Stomach smooth muscle (tissue), 2 donors: ENCODE results near the gene EPS8L3.

ENCODE experiments used
- H3K27ac ChIP-seq: one replicate; pipeline ENCODE4 v1.7.0; 2013; ENCODE audit warnings: mild to moderate bottlenecking, low read length, inconsistent platforms
- H3K27me3 ChIP-seq, 2 donors: one replicate each; pipeline ENCODE4 v1.7.0; 2013; ENCODE audit warnings: low read length in 2 of 2; ENCODE audit not compliant: insufficient read depth in 2 of 2, control insufficient read depth in 1 of 2
- H3K36me3 ChIP-seq, 2 donors: one replicate each; pipeline ENCODE4 v1.7.0; 2013; ENCODE audit warnings: low read length in 2 of 2; ENCODE audit not compliant: control insufficient read depth in 2 of 2, insufficient read depth in 2 of 2
- H3K4me1 ChIP-seq: one replicate; pipeline ENCODE4 v1.7.0; 2013; ENCODE audit warnings: low read length; ENCODE audit not compliant: control insufficient read depth, insufficient read depth
- H3K4me3 ChIP-seq, 2 donors: one replicate each; pipeline ENCODE4 v1.7.0; 2013; ENCODE audit warnings: low read length in 2 of 2
- H3K9ac ChIP-seq, 2 donors: one replicate each; pipeline ENCODE4 v1.7.0; 2013; ENCODE audit warnings: low read length in 2 of 2, mild to moderate bottlenecking in 1 of 2
- H3K9me3 ChIP-seq, 2 donors: one replicate each; pipeline ENCODE4 v1.7.0; 2013; ENCODE audit warnings: low read length in 2 of 2; ENCODE audit not compliant: control insufficient read depth in 2 of 2
- donor health status: healthy.
- donor health status: Pancreatic carcinoma.

The EPS8L3 gene

GRCh38 chr1:109776206-109776835, 12.6 kb upstream of the EPS8L3 start:
- H3K9ac ChIP-seq = no peak overlapping the region
- no peak overlapping the region for H3K4me3 ChIP-seq
- H3K9me3 ChIP-seq = no peaks in the 10 kb centered on the region
- no peaks in the 10 kb centered on the region for H3K36me3 ChIP-seq
- no peak overlapping the region for H3K27ac ChIP-seq
- peaks cover 25% of the 10 kb centered on the region for H3K4me1 ChIP-seq
- H3K27me3 ChIP-seq = no peaks in the 10 kb centered on the region

- no peak overlapping the region for H3K4me3 ChIP-seq
- H3K27me3 ChIP-seq = no peaks in the 10 kb centered on the region
- no peaks in the 10 kb centered on the region for H3K36me3 ChIP-seq
- H3K27ac ChIP-seq = no peak overlapping the region
- no peaks in the 10 kb centered on the region for H3K9me3 ChIP-seq
- no peak overlapping the region for H3K9ac ChIP-seq
- peaks cover 25% of the 10 kb centered on the region for H3K4me1 ChIP-seq
Measured at GRCh38 chr1:109775398-109775797, 11.7 kb upstream of the EPS8L3 start.

GRCh38 chr1:109773900-109774485, 10.3 kb upstream of the EPS8L3 start:
- Histone ChIP-seq H3K4me3 (no peak overlapping the region), H3K9ac (no peak overlapping the region), H3K36me3 (no peaks in the 10 kb centered on the region), H3K27ac (no peak overlapping the region), H3K27me3 (no peaks in the 10 kb centered on the region), H3K9me3 (no peaks in the 10 kb centered on the region), H3K4me1 (peaks cover 25% of the 10 kb centered on the region)

- no peak overlapping the region for H3K9ac ChIP-seq
- peak overlapping the region in 1 of 2 donors; percentile 8 for H3K4me3 ChIP-seq
- no peaks in the 10 kb centered on the region for H3K9me3 ChIP-seq
- H3K27me3 ChIP-seq = no peaks in the 10 kb centered on the region
- no peak overlapping the region for H3K27ac ChIP-seq
- H3K4me1 ChIP-seq = peaks cover 25% of the 10 kb centered on the region
- H3K36me3 ChIP-seq = no peaks in the 10 kb centered on the region
Measured at GRCh38 chr1:109773203-109773899, 9.6 kb upstream of the EPS8L3 start.

GRCh38 chr1:109772658-109773202, 9.0 kb upstream of the EPS8L3 start:
- Histone ChIP-seq H3K36me3 (no peaks in the 10 kb centered on the region), H3K27me3 (no peaks in the 10 kb centered on the region), H3K4me3 (no peak overlapping the region), H3K4me1 (peaks cover 25% of the 10 kb centered on the region), H3K9ac (no peak overlapping the region), H3K27ac (no peak overlapping the region), H3K9me3 (no peaks in the 10 kb centered on the region)

GRCh38 chr1:109771712-109772657, 8.3 kb upstream of the EPS8L3 start:
- Histone ChIP-seq H3K9ac (no peak overlapping the region), H3K27me3 (no peaks in the 10 kb centered on the region), H3K36me3 (no peaks in the 10 kb centered on the region), H3K4me3 (no peak overlapping the region), H3K9me3 (no peaks in the 10 kb centered on the region), H3K27ac (no peak overlapping the region), H3K4me1 (peaks cover 18% of the 10 kb centered on the region)

- Histone ChIP-seq H3K9me3 (no peaks in the 10 kb centered on the region), H3K4me1 (peaks cover 14% of the 10 kb centered on the region), H3K9ac (no peak overlapping the region), H3K36me3 (no peaks in the 10 kb centered on the region), H3K27ac (no peak overlapping the region), H3K4me3 (no peak overlapping the region), H3K27me3 (no peaks in the 10 kb centered on the region)
Measured at GRCh38 chr1:109770331-109771095, 6.8 kb upstream of the EPS8L3 start.

GRCh38 chr1:109769330-109770078, 5.8 kb upstream of the EPS8L3 start:
- Histone ChIP-seq H3K9ac (no peak overlapping the region), H3K36me3 (no peaks in the 10 kb centered on the region), H3K9me3 (no peaks in the 10 kb centered on the region), H3K27me3 (no peaks in the 10 kb centered on the region), H3K27ac (no peak overlapping the region), H3K4me1 (peaks cover 14% of the 10 kb centered on the region), H3K4me3 (no peak overlapping the region)

GRCh38 chr1:109768820-109769219, 5.1 kb upstream of the EPS8L3 start:
- H3K4me1 ChIP-seq = peaks cover 10% of the 10 kb centered on the region
- no peaks in the 10 kb centered on the region for H3K9me3 ChIP-seq
- H3K9ac ChIP-seq = no peak overlapping the region
- H3K36me3 ChIP-seq = no peaks in the 10 kb centered on the region
- no peak overlapping the region for H3K4me3 ChIP-seq
- H3K27ac ChIP-seq = no peak overlapping the region
- H3K27me3 ChIP-seq = no peaks in the 10 kb centered on the region
